ELF-1 (cell line): Measurements from ENCODE around the gene TTC3.
A peak's percentile ranks its signal among the peaks of the same experiment; 100 is the strongest.

ENCODE experiments used
- DNase-seq: peaks from one replicate; pipeline ENCODE4 v3.0.0-alpha.2; 2016; ENCODE audit warnings: low read depth, low spot score

TTC3 gene

GRCh38 chr21:37224861-37225839 is 152.1 kb downstream of the TTC3 start:
- DNase-seq: no peak

DNA sequence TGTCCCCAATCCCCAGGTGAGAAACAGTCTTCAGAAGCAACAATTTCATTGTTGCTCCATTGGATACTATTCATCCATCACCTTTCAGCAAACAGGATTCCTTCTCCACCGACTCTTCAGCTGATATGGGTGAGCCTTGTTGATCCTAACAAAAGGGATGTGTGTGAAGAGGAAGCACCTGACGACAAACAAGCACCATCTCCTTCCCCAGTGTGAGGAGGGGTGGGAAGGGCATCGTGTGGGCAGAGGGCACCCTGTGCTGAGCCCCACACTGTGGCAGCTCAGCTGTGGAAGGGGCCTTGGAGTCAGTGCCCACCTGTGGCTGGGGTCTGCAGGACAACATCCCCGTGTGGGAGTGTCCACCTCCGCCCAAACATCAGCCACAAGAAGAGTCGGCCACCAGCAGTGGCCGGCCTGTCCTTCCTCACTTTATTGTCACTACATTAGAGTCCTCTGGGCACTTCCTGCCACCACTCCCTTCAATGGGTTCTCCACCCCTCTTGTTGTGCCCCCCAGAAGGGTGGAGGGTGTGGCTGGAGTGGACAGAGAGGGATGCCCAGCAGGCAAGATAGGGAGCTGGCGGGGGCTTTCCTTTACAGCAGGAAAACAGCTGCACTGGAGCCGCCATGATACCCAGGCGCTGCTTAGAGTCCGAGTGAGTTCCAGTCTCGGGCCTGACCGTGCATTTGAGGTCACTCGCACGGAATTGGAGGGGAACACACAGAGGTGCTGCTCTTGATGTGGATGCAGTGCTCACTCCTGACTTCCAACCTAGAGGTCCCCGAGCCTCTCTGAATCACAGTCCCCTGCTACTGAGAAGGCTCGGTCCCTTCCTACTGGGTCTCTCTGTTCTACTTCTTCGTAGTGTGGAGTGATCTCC is 153.2 kb downstream of the TTC3 start:
- DNase-seq: no peak

DNA sequence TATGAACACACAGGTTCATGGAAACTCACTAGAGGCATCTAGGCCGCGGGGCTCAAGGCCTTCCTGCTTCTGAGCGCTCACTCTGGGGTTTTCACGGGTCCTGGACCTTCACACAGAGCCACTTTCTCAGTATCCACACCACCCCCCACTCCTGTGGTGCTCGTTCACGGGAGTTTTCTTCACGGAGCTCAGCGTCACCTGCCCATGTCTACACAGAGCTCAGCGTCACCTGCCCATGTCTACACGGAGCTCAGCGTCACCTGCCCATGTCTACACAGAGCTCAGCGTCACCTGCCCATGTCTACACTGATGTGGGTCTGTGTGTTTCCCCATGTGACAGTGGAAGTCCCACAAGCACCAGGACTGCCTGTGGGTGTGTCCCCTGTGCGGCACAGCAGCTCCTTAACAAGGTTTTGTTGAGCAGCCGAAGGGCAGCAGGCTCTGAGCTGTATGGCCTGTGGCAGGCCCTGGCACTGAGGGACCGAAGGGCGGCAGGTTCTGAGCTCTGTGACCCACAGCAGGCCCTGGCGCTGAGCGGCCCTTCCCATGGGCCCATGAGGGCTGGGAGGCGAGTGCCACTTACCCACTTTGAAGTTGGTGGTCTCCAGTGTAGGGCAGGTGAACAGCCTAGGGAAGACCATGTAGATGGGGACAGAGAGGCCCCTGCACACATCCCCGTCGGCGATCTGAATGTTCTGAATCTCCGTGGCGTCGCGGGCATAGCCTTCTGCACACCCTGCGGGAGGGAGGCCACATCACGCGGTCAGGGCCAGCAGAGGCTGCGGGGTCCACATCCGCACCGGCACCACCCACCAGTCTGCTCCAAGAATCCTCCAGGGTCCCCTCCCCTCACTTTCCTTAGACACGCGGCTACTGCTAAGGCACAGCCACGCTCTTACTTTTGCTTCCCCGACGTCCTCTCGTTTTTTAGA is 154.3 kb downstream of the TTC3 start:
- DNase-seq: no peak

GRCh38 chr21:37228003-37228400 is 154.9 kb downstream of the TTC3 start:
- no peak for DNase-seq

DNA sequence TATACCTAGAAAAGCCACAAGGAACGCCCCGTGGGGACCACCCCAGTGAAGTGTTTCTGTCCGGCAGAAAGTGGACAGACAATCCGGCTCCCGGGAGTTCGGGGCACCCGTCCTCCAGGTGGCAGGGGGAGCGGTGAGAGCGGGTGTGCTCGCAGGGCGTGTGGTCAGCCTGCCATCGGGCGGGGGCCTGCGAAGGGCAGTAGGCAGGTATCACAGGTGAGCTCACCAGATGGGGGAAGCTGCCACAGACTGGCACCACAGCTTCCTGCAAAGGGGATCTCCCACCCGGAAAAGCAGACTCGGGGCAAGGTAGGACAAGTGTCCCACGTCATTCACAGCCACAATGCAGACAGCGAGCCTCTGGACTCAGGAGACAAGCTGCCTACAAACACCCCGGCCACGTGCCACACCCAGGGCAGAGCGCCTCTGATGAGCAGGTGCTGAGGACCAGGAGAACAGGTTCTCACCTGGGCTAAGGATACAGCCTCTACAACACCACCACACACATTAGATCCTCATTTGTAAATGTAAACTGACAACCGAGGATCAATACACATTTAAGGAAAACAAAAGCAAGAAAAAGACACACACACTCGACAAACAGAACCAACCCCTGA is 157.7 kb downstream of the TTC3 start:
- DNase-seq: no peak

- no peak for DNase-seq
These were observed 158.2 kb downstream of the TTC3 start for GRCh38 chr21:37231249-37231645.

DNA sequence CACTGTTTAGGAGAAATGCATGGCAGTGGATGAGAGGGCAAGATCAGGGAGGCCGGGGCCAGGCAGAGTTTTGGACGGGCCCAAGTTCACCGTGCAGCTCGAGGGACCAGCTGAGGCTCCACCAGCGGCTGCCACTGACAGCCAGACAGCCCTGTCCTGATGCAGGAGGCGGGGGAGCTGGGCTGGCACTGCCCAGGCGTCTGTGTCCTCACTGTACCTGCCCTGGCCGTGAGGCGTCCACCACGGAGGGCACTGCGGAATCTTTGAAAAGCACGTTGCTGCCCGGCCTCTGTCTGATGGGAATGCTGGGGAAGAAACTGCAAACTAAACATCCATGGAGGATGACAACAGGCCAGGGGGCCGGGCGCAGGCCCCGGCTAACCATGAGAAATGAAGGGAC is 158.6 kb downstream of the TTC3 start:
- DNase-seq: no peak

DNA sequence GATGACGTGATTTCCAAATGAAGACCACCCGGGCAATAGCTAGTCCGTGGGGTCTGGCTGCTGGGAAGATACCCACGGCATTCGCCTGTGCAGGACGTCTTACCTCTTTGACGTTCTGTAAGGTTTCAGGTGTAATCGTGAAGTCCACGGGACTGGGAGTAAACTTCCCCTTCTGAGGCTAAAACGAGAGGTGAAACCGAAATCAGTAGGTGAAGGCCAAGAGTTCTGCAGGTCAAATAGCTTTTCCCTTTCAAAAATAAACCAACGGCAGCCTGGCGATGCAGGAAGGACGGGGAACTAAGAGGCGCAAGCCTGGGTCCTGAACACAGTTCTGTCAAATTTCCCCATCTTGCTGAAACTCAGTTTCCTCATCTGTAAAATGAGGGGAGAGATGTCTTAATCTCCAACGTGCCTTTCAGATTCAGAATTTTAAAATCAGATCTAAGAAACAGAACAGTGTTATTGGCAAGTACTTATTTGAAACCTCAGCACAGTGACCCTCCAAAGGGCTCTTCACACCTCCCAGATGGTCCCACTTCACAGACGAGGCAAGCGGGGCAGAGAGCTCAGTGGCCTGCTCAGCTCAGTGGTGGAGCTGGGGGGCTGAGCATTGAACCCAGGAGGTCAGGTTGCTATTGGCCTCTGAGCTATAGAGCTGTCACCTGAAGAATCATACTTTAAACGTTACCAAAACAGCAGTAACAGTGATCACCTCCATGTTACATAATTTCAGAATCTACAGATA is 159.4 kb downstream of the TTC3 start:
- no peak for DNase-seq

DNA sequence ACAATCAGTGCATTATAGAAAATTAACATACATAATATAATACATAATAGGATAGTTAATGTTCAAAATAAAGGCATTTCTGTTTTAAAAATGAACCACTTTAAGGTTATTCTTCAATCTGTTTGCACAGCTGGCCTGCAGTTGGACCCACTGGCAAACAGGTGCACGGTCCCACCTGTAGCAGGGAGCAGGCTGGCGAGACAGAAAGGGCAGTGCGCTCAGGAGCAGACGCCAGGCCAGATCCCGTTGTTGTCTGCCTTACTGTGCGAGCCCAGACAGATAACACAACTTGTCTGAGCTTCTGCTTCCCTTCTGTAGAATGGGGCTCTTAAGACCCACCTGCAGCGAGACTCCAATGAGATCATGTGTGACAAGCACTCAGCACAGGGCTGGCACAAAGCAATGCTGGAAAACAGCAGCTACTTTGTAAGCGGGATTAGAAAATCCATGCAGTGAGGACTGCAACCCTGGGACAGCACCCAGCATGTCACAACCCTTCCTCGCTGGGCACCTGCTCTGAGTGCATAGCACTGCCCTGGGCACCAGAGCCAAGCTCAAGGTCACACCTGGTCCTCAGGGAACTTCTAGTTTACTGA is 160.6 kb downstream of the TTC3 start:
- DNase-seq: no peak

DNA sequence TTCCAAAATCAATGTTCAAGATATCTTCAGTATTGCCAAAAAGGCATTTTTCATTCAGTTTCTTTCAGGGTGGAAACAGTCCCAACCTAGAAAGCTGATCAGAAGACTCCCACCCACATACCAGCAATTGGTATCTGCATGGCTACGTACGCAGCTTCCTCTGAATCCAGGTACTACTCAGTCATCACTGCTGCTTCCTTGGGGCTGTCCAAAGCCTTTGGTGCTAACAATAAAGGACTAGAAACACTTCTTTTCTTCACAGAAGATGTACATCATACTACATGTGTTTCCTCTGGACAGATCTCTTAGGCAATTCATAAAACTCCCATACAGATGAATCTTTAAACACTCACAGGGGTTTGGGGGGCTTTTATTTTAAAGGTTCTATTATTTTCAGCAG is 164.3 kb downstream of the TTC3 start:
- DNase-seq: no peak

GRCh38 chr21:37237764-37238163 is 164.7 kb downstream of the TTC3 start:
- no peak for DNase-seq

DNA sequence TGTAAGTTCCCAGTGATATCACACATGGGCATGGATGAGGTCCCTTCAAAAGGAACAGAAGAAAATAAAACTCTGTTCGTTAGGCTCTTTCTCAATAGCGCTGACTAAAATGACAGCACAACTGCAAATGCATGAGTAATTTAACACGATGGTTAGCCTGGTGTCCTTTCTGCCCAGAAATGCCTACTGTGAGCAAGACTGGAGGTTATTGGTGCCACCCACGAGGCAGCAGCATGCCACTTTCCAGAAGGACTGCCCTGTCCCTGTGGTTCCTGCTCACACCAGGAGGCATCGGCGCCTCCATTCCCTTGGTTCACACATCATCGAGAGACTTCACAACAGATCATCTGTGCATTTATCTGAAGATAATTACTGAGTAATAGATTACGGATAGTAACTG is 167.9 kb downstream of the TTC3 start:
- no peak for DNase-seq

DNA sequence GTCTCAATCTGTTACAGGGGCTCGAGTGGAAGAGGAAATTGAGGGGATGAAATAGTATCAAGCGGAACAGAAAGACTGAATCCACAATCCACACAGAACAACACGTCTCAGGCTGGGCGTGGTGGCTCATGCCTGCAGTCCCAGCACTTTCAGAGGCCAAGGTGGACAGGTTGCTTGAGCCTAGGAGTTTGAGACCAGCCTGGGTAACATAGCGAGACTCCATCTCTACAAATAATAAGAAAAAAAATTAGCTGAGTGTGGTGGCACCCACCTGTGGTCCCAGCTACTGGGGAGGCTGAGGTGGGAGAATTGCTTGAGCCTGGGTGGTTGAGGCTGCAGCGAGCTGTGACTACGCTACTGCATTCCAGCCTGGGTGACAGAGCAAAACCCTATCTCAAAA is 168.4 kb downstream of the TTC3 start:
- DNase-seq: no peak

DNA sequence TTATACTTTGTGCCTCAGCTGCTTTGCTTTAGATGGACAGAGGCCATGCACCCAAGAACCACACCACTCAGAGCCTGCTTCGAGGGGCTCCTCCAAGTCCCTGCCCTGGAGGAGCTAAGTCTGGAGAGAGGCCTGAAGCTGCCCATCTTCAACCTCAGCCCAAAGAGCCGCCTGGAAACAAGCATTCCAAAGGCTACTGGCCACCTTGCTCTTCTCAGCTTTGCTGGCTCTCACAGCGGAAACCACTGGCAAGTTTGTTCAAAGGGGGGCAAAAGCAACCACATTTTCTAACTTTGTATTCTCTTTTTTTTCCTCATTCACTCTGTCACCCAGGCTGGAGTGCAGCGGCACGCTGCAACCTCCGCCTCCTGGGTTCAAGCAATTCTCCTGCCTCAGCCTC is 170.9 kb downstream of the TTC3 start:
- DNase-seq: no peak

DNA sequence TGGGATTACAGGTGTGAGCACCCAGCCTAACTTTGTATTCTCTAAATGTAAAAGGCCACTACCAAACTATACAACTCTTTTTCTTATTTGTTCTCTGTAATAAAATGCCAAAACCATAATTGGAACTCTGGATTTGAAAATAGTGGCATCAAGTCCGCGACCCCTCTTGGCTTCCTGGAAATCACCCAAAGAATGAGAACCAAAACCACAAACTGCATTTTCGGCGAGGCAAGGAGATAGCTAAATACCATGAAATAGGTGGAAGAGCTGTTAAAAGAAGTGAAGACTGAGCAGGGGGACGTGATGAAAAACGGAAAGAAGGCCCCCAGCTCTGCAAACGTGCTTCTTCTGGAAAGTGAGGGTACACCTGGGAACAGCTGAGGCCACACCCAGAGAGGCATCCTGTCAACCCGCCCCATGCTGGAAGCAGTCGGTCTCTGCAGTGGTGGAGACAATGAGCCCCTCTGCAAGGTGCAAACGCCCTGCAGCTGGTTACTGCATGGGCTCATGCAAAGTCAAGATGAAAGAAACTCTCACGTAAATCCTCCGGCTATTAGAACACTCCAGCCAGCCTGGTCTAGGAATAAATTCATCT is 171.5 kb downstream of the TTC3 start:
- peak; percentile 41 for DNase-seq

GRCh38 chr21:37245151-37245550 is 172.1 kb downstream of the TTC3 start:
- DNase-seq: peak; percentile 55

- DNase-seq: no peak
These were observed 175.2 kb downstream of the TTC3 start for GRCh38 chr21:37248298-37248697.

DNA sequence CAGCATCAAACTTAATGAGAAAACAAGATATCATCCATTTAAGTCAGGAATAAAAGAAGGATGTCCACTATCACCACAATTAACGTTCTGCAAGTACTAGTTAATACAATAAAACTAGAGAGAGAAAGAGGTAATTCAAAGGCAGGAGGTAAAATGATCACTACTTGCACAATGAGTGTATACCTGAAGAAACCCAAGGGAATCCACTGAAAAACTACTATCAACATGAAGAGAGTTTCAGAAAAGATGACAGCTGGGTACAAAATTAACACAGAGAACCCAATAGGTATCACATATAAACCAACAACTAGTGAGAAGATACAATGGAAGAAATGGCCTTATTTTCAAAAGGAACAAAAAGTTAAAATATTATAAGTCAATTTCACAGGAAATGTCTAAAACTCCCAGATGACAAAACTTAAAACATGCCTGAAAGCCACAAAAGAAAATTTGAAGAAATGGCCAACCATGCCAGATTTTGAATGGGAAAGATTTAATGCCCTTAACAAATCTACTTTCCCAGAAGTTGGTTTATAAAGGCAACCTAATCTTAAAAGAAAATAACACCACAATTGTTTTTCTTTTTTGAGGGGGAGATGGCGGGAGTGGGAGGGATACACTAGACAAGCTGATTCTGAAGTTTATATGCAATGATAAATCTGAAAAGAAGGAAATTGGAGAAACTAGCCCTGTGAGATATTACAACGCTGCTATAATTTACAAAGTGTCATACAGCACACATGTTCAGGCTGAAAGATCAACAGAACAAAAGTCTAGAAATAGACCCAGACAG is 176.3 kb downstream of the TTC3 start:
- DNase-seq: no peak

DNA sequence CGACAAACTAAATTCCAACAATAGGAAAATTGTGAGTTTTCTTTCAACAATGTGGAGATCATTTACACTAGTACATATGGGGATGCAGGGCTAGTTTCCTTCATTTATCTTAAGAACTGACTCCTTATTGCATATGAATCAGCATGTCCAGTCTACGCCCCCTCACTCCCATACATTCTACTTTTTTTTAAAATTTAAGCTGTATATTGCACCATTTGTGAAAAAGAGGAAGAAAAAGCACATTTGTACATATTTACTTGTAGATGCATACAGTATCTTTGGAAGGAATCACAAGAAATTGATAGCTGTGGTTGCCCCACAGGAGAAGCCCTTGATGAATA is 178.2 kb downstream of the TTC3 start:
- no peak for DNase-seq
